HG03442 (cell line): Measurements from ENCODE around the gene BRPF1.

ENCODE experiments used
- ATAC-seq: cut with Tn5 transposase; IDR thresholded peaks from one replicate; pipeline ENCODE4 v1.9.1; 2021; ENCODE audit warnings: mild to moderate bottlenecking, moderate library complexity; ENCODE audit not compliant: unreplicated experiment

The BRPF1 gene, protein sequence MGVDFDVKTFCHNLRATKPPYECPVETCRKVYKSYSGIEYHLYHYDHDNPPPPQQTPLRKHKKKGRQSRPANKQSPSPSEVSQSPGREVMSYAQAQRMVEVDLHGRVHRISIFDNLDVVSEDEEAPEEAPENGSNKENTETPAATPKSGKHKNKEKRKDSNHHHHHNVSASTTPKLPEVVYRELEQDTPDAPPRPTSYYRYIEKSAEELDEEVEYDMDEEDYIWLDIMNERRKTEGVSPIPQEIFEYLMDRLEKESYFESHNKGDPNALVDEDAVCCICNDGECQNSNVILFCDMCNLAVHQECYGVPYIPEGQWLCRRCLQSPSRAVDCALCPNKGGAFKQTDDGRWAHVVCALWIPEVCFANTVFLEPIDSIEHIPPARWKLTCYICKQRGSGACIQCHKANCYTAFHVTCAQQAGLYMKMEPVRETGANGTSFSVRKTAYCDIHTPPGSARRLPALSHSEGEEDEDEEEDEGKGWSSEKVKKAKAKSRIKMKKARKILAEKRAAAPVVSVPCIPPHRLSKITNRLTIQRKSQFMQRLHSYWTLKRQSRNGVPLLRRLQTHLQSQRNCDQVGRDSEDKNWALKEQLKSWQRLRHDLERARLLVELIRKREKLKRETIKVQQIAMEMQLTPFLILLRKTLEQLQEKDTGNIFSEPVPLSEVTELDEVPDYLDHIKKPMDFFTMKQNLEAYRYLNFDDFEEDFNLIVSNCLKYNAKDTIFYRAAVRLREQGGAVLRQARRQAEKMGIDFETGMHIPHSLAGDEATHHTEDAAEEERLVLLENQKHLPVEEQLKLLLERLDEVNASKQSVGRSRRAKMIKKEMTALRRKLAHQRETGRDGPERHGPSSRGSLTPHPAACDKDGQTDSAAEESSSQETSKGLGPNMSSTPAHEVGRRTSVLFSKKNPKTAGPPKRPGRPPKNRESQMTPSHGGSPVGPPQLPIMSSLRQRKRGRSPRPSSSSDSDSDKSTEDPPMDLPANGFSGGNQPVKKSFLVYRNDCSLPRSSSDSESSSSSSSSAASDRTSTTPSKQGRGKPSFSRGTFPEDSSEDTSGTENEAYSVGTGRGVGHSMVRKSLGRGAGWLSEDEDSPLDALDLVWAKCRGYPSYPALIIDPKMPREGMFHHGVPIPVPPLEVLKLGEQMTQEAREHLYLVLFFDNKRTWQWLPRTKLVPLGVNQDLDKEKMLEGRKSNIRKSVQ (N-terminal part only)

DNA sequence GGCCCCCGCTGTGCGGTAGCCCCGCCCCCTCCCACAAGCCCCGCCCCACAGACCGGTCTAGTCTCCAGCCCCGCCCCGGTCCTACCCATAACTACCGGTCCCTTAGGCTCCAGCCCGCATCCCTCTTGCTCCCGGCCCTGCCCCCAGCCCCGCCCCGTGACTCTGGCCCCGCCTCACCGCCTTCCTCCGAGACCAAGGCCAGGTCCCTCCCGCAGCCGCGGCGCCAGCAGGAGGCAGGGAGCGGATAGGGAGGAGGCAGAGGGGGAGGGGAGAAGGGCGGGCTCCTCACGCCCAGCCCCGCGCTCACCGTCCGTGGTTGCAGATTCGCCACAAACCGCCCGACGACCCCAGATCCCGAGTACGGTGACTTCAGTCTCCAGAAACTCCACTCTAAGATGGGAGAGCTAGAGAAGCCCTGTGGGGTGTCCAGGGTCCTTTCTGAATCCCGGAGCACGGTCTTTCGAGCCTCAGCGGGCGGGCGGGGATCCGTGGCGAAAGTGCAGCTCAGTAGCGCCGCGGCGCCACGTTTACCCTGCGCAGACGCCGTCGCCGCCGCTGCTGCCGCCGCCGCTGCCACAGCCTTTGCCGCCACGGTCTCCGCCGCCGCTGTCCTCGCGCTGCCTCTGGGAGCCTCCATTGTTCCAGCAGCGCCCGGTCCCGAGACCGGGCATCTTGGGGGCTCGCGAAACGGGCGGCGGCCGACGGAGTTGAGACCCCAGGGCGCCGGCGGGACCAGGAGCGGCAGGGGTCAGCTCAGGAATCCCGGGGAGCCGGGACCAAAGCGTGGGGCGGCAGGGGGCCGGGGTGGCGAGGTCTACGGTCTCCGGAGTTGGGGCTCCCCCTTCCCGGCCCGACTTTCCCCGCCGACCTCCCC lies at the start of gene BRPF1:
BRPF1 (plus strand) TSS at position 530 of the 874 bp plus-strand sequence. CDS start 2,406 bp downstream, outside the sequence.
- peak; percentile 90 for ATAC-seq

DNA sequence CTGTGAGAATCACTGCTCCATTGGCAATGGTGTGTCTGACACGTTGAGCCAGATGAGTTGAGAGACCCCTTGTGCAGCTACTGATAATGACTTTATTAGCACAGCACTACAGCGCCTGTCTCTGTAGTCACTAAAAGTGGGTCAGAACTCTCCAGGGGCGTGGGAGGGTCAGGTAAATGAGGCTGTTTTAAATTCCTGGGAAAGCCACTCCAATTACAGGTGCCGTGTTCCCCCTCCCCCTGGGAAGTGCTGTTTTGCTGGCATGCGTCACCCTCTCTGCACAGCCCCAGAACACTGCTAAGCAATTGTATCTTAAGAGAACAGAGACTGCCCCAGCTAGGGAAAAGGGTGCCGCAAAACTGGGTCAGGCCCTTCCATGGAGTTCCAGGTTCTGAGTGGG lies 49.4 kb upstream of the BRPF1 start:
- ATAC-seq, result no peak

GRCh38 chr3:9683426-9683825 lies 48.1 kb upstream of the BRPF1 start:
- no peak for ATAC-seq

DNA sequence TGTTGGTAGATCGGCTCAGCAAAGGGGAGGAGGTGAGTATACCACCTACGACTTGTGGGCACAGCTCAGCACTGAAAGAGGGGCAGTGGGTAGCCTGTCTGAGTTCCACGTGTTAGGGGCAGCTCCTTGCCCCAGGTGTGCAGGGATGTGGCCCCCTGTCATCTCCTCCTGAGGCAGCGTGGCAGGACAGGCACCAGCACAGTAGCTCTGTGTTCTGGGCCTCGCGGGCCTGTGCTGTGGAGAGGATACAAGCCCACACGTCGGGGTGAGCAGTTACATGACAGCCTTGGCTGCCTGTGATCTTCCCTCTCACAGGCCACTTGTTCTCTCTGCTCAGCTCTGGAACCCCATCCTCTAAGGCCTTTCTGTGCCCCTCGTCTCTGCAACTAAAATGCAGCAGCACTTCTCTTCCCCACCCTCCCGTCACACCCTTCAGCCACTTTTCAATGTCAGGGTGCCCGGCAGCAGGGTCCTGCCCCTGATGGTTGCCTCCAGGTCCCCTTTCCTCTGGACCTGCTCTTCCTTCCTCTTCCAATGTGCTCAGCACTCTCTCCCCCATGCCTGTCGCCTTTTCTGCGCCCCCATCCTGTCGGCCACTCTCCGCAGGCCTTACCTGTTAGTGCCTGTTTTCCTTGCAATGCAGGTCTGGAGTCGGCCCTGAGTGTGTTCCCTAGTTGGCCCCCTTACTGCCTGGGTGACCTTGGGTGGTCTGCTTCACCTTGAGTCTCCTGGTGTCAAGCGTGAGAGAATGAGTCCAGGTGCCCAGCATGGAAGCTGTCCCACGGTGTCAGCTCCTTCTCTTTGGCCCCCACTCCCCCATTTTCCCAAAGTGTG lies 46.1 kb upstream of the BRPF1 start:
- ATAC-seq, result no peak

DNA sequence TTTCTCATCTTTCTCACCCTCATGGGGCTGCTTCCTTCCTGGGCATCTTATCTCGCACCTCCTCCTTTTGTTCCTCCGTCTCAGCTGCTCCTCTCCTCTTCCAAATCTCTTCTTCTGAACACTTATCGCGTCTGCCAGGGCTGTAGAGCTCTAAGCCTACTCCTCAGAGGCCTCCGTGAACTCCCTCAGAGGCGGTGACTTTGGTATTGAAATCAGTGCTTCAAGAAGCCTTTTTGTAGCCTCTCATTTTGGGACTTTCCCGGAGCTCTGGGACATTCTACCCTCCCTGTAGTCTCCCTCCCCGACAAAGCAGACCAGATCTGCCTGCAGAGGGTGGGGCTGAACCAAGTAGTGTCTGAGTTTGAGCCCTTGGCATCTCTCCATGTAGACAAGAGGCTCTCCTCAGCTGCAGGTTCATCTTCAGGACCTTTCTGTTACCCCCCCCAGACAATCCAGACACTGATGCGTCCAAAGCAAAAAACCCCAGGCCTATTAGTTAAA lies 45.4 kb upstream of the BRPF1 start:
- ATAC-seq, result no peak

DNA sequence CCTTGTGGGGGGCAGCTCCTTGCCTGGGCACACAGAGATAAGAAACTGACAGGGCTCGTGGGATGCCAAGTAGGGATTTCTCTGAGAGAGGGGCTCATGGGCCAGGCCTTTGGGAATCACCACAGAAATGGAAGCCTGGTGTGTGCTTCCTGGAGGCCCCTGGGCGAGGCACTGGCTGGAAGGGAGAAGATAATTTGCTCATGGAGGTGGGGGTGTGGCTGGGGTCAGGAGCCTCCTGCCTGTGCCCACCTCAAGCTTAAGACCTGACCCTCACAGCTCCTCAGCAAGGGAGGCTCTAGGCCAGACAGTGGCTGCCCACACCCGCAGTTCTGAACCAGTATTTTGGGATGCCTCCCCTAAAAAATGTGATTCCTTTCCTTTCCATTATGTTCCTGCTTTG lies 44.8 kb upstream of the BRPF1 start:
- no peak for ATAC-seq

DNA sequence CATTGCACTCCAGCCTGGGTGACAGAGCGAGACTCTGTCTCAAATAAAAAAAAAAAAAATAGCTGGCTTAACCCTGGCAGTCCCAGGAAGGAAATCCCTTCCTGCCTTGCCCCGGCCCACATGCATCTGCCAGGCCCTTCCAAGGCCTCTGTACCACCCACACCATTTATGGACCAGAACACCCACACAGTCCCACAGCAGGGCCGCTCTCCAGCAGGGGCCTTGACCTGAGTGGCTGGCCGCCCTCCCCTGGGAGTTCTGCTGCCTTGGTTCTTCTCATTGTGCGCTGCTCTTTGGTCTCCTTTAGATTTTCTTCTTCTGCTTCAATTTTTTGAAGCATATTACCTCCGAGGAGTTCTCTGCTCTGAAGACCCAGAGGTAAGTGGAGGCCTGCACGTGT lies 44.0 kb upstream of the BRPF1 start:
- ATAC-seq, result no peak

GRCh38 chr3:9688961-9689360 lies 42.6 kb upstream of the BRPF1 start:
- no peak for ATAC-seq

- ATAC-seq, result no peak
Measured at GRCh38 chr3:9689757-9690156, 41.8 kb upstream of the BRPF1 start.

DNA sequence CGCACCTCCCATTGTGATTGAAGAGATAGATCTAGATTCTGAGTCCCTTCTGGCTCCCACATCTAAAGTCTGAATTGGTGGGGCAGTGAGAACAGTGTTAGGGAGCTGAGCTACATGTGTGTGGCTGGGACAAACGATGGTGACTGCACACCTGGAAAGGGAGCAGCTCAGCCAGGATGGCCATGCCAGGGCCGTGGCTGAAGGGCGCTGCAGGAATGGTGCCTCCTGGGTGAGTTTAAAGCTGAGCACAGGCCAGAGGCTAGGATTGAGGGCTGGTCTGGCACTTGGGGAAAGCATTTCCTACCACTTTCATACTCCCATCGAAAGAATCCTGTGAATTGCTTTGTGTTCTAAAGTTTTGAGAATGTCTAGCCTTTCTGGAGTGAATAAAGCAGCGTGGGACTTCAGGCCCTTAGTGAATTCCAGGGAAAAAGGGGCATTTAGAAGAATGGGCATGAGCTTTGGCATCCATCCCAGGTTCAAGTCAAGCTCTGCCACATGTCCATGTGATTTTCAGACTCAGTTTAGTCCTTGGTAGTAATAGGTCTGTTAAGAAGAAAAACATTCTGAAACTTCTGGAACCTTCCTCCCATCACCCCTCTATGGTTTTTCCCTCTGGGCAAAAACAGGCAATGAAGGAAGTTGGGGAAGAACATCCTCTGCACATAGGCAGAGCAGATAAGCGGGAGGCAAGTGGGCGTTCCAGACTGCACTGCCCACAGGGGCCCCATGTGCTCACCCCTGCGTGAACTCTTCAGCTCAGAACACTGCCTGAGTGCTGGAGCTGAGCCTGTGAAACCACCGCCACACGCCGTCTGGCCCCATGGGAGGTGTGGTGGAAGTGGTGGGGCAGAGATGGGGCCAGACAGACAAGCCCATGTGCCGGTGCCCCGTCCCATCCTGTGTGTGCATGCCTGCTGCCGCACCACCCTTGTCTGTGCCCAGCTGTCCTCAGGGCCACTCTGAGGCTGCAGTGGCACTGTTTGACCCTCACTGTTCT lies 40.8 kb upstream of the BRPF1 start:
- ATAC-seq, result peak; percentile 95

DNA sequence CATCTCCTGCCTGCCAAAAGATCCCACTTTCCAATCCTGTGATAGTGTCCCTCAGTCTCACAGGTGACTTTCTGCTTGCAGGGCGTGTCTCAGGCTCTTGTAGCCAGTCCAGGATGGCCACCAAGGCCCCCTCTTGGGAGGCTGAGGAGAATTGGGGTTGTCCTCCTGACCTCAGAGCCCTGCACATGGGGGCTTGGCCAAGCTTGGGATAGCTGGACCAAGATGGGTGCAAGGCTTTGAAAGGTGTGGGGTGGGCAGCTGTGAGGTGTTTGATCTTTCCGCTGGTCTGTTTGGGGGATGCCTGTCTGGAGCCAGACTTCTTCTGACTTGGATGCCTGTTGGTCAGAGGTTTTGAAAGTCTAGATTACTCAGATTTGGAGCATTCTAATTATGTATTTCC lies 39.9 kb upstream of the BRPF1 start:
- ATAC-seq, result no peak

- no peak for ATAC-seq
Measured at GRCh38 chr3:9692416-9692815, 39.1 kb upstream of the BRPF1 start.

DNA sequence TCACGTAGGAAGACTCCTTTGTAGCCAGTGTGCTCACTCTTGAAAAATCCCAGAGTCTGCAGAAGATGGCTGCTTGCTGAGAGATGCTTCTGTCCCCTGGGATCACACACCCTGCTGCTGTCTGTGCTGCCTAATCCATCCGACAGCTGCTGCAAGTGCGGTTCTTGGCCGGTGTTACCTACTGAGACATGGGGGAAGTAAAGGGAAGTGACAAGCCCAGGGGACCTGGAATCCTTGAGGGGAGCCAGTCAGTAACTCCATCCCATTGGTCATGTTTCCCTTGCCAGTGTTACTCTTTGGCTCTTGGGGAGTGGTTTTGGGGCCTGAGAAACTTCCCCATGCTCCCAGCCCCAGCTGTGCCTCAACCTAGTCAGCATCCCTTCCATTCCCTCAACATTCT lies 36.2 kb upstream of the BRPF1 start:
- no peak for ATAC-seq

DNA sequence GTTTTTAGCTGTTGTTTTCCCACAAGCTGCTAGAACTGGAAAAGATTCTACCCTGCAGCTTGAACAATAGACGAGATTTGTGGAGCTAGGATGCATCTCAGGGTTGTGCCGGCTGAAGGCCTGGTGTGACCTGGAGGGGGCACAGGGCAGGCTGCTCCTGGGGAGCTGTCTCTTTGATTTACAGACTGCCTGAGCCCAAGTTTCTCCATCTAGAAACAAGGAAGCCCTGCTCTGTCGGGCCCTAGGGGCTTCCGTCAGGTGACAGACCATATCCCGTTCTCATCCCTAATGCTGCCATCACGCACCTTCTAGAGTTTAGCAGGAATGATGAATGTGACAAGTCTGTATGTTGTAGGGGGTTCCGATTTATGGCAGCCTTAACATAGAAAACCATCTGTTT lies 35.8 kb upstream of the BRPF1 start:
- no peak for ATAC-seq

DNA sequence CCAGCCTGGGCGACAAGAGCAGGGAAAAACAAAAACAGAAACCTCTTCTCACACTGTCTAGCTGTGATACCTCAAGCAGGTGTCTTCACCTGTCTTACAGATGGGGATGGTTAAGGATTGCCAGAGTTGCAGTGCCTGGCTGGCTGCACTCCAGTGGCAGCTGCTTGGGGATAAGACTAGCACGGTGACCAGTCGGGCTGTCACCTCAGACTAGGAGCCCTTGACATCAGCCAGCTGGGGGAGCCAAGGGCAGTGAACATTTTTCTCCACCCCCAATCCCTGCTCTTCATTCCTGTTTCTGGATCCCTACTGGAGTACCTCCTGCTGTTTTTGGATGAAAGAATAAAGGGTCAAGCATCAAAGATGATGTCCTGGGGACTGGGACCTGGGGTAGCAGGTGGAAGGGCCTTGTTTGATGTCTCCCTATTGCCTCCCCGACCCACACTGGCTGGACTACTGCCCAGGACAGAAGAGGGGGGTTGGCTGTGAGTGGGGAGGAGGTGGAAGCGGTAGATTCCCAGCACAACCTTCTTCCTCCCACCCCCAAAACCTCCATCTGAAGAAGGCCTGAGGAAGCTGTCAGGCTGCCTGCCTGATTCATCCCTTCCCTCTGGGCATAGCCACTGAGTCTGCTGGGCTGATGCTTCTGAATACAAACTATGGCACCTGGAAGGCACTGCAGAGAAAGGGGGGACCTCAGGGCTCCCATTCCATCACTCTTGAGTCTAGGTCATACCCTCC lies 34.9 kb upstream of the BRPF1 start:
- ATAC-seq, result no peak

GRCh38 chr3:9697892-9698291 lies 33.6 kb upstream of the BRPF1 start:
- ATAC-seq, result no peak

GRCh38 chr3:9698293-9698692 lies 33.2 kb upstream of the BRPF1 start:
- ATAC-seq, result no peak
